Gastroesophageal sphincter (tissue), 4 donors: ENCODE results near the gene BATF3. TPM values are rescaled to one million over a fixed set of nuclear protein-coding genes. Genes with fewer than 3 reads are reported as not detected.

ENCODE experiments used
- ATAC-seq: fragments of 150-250 bp; one replicate; pipeline ENCODE4 v1.9.1; 2016; ENCODE audit warnings: mild to moderate bottlenecking, moderate library complexity
- H3K27ac ChIP-seq, 4 donors: fragments of 200-600 bp; sonication (generic) in 3 of 4; 1 replicate in 3 of 4; 2 replicates in 1 of 4; pipeline ENCODE4 v1.5.1; 2016 to 2019
- H3K27me3 ChIP-seq: fragments of 200-600 bp; sonication (generic); one replicate; pipeline ENCODE4 v1.5.1; 2019
- H3K36me3 ChIP-seq, 2 donors: fragments of 200-600 bp; sonication (generic); one replicate each; pipeline ENCODE4 v1.5.1; 2019; ENCODE audit warnings: control low read depth in 1 of 2
- H3K4me1 ChIP-seq, 3 donors: fragments of 200-600 bp; sonication (generic); 1 replicate in 2 of 3; 2 replicates in 1 of 3; pipeline ENCODE4 v1.5.1; 2016 to 2019; ENCODE audit warnings: control low read depth in 2 of 3
- H3K4me3 ChIP-seq, 2 donors: fragments of 200-600 bp; sonication (generic); one replicate each; pipeline ENCODE4 v1.5.1; 2019; ENCODE audit warnings: mild to moderate bottlenecking in 1 of 2, moderate library complexity in 1 of 2
- H3K9me3 ChIP-seq, 3 donors: fragments of 200-600 bp; sonication (generic); one replicate each; pipeline ENCODE4 v1.5.1; 2017 to 2019; ENCODE audit warnings: control low read depth in 2 of 3
- EP300 ChIP-seq: sonication (generic); formaldehyde crosslinking; IDR thresholded peaks from one replicate; pipeline ENCODE4 v1.6.1; 2017; ENCODE audit warnings: antibody characterized with exemption, mild to moderate bottlenecking
- POLR2A ChIP-seq, 2 donors: fragments of 450-650 bp; IDR thresholded peaks; one replicate each; pipeline ENCODE4 v1.6.1; 2017; ENCODE audit warnings: antibody characterized with exemption in 2 of 2, mild to moderate bottlenecking in 2 of 2, moderate library complexity in 1 of 2
- POLR2AphosphoS5 ChIP-seq: sonication (generic); formaldehyde crosslinking; IDR thresholded peaks from one replicate; pipeline ENCODE4 v1.6.1; 2017; ENCODE audit warnings: antibody characterized with exemption
- WGBS, 2 donors: methylation state at CpG; one replicate each; pipeline ENCODE4 v1.1.5; 2018; ENCODE audit warnings: low coverage in 1 of 2; 5-methylcytosine and 5-hydroxymethylcytosine counted together
- total RNA-seq, 4 donors: library from RNA; depleted of rRNA; stranded (reverse); fragments of >200 nt; gene quantifications; one replicate each; pipeline ENCODE4 v1.1.0, GENCODE V29; 2016
- TF ChIP-seq, protein P1 (sequence below), 4 experiments: fragments of 200-600 bp in 2 of 4; fragments of 450-650 bp in 2 of 4; sonication (generic) in 1 of 4; IDR thresholded peaks; one replicate each; pipeline ENCODE4 v1.5.1; 2017 to 2019; ENCODE audit warnings: antibody characterized with exemption in 4 of 4, mild to moderate bottlenecking in 2 of 4, moderate library complexity in 2 of 4

BATF3 gene
- total RNA-seq, 4 donors from 2014 or later, result 0.31 to 3.9 (median 3.7) TPM

DNA sequence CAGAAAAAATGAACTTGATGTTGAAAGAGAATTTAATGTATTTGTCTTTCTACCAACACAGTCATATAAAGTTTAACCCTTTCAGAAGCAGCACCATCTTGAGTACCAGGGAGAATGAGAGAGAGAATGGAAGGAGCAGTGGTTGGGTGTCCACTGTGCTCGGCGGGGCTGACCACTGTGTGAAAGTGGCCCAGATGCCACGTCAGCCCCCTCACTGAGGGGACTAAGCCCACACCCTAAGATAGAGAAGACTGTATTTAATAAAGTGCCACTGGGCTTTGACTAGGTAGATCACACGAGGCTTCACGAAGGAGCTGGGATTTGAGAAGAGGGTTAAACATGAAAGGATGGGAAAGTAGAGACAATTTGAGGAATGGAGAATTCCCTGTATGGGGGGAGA, 31.2 kb downstream of the BATF3 start:
- Histone ChIP-seq H3K4me1 (peaks cover 0 to 38% (median 13%) of the 10 kb centered on the region in 3 donors), H3K36me3 (no peaks in the 10 kb centered on the region), H3K9me3 (no peaks in the 10 kb centered on the region), H3K27me3 (no peaks in the 10 kb centered on the region), H3K4me3 (no peak overlapping the region), H3K27ac (peak overlapping the region in 3 of 4 donors; percentile 68 to 89 (median 77))
- TF ChIP-seq EP300 (no peak), POLR2A (IDR thresholded peaks at IDR 0.05) (no peak), POLR2AphosphoS5 (no peak)
- TF ChIP-seq, protein P1, sequence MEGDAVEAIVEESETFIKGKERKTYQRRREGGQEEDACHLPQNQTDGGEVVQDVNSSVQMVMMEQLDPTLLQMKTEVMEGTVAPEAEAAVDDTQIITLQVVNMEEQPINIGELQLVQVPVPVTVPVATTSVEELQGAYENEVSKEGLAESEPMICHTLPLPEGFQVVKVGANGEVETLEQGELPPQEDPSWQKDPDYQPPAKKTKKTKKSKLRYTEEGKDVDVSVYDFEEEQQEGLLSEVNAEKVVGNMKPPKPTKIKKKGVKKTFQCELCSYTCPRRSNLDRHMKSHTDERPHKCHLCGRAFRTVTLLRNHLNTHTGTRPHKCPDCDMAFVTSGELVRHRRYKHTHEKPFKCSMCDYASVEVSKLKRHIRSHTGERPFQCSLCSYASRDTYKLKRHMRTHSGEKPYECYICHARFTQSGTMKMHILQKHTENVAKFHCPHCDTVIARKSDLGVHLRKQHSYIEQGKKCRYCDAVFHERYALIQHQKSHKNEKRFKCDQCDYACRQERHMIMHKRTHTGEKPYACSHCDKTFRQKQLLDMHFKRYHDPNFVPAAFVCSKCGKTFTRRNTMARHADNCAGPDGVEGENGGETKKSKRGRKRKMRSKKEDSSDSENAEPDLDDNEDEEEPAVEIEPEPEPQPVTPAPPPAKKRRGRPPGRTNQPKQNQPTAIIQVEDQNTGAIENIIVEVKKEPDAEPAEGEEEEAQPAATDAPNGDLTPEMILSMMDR (IDR thresholded peaks at IDR 0.05), result no peak
- no peak for ATAC-seq
- 87 to 100% methylated on average over 5 of the region's 5 CpGs for WGBS, 2 donors

DNA sequence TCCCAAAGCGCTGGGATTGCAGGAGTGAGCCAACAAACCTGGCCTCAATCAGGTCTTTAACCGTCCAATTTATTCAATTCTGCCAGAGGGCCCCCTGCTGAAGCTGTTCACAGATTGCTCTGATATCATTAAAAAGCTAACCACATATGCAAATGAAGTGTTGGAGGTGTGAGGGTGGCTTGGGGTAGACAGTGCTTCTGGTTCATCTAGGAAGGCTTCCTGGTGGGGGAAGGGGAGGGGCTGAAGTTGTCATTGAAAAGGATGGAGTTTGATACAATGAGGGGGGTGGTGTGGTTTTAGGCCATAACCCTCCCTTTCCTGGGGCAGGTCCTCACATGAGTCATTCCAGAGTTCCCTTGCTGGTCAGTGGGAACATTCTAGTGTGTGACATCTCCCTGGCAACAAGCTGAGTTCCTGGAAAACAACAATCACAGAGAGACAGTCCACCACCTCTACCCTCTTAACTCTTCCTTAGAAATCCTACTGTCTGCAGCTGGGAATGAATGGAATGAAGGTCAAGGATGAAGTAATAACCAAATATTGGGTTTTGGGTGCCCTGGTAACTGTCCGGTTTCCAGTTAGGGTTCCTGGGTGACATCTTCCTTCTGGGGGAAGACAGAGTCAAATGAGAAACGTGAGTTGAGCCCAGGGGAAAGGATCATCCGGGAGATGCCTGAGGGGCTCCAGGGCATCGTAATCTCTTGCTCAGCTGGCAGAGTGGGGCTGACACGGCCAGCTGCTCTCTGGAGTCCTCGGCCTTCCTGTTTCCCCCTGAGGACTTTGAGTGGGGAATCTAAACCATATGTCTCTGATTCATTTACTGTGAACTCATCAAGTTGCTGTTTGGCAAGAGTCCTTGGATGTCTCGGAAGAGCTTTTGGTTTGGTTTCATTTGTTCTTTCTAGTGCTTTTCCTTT, 32.2 kb downstream of the BATF3 start:
- peak overlapping the region in 1 of 2 donors; percentile 7 for H3K4me3 ChIP-seq
- H3K27me3 ChIP-seq, result no peaks in the 10 kb centered on the region
- no peaks in the 10 kb centered on the region for H3K36me3 ChIP-seq
- no peak for TF ChIP-seq POLR2A (IDR thresholded peaks at IDR 0.05)
- TF ChIP-seq POLR2AphosphoS5, result peak; percentile 40
- no peaks in the 10 kb centered on the region for H3K9me3 ChIP-seq
- 4 to 14% methylated on average over 4 to 9 of the region's 9 CpGs for WGBS, 2 donors
- H3K4me1 ChIP-seq, result peaks cover 0 to 38% (median 13%) of the 10 kb centered on the region in 3 donors
- ATAC-seq, result peak; percentile 72
- peak overlapping the region; percentile 18 to 89 (median 72) for H3K27ac ChIP-seq

DNA sequence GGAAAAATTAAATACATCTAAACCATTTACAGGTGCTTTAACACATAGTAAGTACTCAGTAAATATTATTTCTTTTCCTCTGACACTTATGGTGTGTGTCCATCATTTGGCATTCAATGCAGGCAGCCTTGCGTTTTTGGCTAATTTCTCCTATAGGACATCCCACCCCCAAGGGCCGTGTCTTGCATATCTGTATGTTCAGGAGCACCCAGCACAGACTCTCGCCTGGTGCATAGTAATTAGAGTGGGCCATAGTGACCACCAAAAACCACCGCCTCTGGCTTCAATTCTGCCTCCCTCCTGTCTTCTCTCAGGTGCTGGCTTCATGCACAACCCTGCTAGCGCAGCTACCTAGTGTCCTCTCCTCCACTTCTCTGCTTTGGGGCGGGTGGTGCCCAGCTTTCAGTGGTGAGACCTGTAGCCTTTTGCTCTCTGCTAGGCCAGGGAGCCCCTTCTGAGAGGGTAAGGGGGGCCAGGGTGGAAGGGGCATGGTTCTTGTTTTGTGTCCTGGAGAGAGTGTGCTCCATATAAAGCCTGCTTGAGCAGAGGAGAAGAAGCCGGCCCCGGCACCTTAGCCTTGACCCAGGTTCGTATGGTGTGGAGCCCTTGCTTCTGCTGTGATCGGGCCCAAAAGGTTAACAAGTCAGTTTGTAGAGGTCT, 33.4 kb downstream of the BATF3 start:
- Histone ChIP-seq H3K27me3 (no peaks in the 10 kb centered on the region), H3K9me3 (no peaks in the 10 kb centered on the region), H3K27ac (peak overlapping the region in 1 of 4 donors; percentile 77), H3K36me3 (no peaks in the 10 kb centered on the region), H3K4me3 (no peak overlapping the region), H3K4me1 (peaks cover 0 to 38% (median 13%) of the 10 kb centered on the region in 3 donors)
- 77% methylated on average over 5 to 9 of the region's 10 CpGs for WGBS, 2 donors
- TF ChIP-seq POLR2AphosphoS5 (no peak), EP300 (no peak), POLR2A (IDR thresholded peaks at IDR 0.05) (no peak)
- TF ChIP-seq, protein P1 (IDR thresholded peaks at IDR 0.05), result no peak
- no peak for ATAC-seq

DNA sequence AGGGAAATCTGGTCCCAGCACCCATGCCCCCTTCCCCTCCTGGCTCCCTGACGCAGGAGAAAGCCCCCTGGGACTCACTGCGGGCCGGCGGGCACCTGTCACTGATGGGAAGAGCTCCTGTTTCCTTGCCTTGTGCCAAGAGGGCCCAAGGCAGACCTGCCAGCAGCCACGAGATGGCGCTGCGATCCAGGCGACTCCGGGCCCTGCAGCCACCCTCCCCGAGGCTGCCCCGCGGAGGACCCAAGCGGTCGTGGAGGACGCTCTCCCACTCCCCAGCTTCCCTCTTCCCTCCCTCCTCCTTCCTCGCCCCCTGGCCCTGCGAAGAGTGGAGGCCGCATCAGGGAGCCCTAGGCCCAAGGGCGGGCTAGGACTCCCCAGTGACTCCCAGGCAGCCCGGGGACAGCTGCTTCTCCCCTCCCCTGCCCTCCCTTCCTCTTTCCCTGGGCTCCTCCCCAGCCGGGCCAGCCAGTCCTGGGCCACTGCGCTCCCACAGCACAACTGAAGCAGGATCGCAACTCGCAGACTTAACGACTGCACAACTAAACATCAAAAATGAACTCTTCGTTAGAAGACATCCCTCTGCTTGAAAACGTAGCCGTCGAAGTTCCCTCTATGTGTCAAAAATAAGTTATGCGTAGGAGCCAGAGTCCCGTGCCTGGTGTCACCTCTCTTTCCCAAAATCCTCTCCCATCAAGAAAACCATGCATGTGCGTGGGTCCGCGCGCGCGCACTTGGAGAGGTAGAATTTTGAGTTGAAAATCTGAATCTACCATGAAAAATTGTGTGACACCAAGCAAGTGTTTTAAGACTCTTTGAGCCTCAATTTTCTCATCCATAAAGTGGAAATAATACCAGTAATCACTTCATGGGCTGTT, 34.2 kb downstream of the BATF3 start:
- peaks cover 0 to 38% (median 13%) of the 10 kb centered on the region in 3 donors for H3K4me1 ChIP-seq
- peak overlapping the region in 3 of 4 donors; percentile 77 to 80 (median 79) for H3K27ac ChIP-seq
- H3K4me3 ChIP-seq, result peak overlapping the region; percentile 64 to 71
- peak; percentile 16 for TF ChIP-seq POLR2AphosphoS5
- no peak for TF ChIP-seq POLR2A (IDR thresholded peaks at IDR 0.05)
- TF ChIP-seq, protein P1 (IDR thresholded peaks at IDR 0.05), result peak; percentile 91 to 99 (median 94)
- TF ChIP-seq EP300, result no peak
- peak; percentile 94 for ATAC-seq
- H3K27me3 ChIP-seq, result no peaks in the 10 kb centered on the region
- H3K36me3 ChIP-seq, result no peaks in the 10 kb centered on the region
- H3K9me3 ChIP-seq, result no peaks in the 10 kb centered on the region
- WGBS, 2 donors, result 32 to 60% methylated on average over 11 to 16 of the region's 37 CpGs
